Ectodermal cell (in vitro differentiated cells): ENCODE measurements around the gene ZNF688.
"Not testable (repeated sequence)": the region's sequence is repeated elsewhere in the genome, so short reads cannot be mapped to it uniquely, and the experiment has no call there.

ENCODE experiments used
- H3K27ac ChIP-seq: 2 replicates; pipeline ENCODE4 v1.7.0; 2013; ENCODE audit warnings: mild to moderate bottlenecking, low read depth, low read length; ENCODE audit not compliant: insufficient read depth, poor library complexity, severe bottlenecking
- H3K27me3 ChIP-seq: 2 replicates; pipeline ENCODE4 v1.7.0; 2013; ENCODE audit warnings: mild to moderate bottlenecking, low read length; ENCODE audit not compliant: insufficient read depth, control insufficient read depth, poor library complexity, severe bottlenecking
- H3K36me3 ChIP-seq: one replicate; pipeline ENCODE4 v1.7.0; 2013; ENCODE audit warnings: low read length; ENCODE audit not compliant: control insufficient read depth, insufficient read depth
- H3K4me1 ChIP-seq: one replicate; pipeline ENCODE4 v1.7.0; 2013; ENCODE audit warnings: low read length; ENCODE audit not compliant: control insufficient read depth, insufficient read depth
- H3K4me3 ChIP-seq: 2 replicates; pipeline ENCODE4 v1.7.0; 2013; ENCODE audit warnings: low read depth, low read length, control low read depth; ENCODE audit not compliant: insufficient read depth
- H3K9me3 ChIP-seq: 2 replicates; pipeline ENCODE4 v1.7.0; 2013; ENCODE audit warnings: mild to moderate bottlenecking, low read length, moderate library complexity; ENCODE audit not compliant: control insufficient read depth
- WGBS, 2 experiments: methylation state at CpG; one replicate each; pipeline ENCODE4 v1.1.7; 2013; ENCODE audit warnings: missing lambda C conversion rate in 2 of 2; 5-methylcytosine and 5-hydroxymethylcytosine counted together

Gene ZNF688

DNA sequence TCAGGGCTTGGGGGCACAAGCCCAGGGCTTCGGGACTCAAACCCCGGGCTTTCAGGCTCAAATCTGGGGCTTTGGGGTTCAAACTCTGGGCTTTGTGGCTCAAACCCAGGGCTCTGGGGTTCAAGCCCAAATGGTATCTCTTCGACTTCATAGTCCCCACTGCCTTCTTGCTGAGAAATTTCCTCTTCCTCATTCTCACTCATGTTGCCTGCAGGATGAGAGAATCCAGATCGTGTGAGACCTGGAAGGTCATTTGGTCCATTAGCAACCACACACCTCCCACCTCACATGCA lies 45.7 kb downstream of the ZNF688 start:
- H3K27ac ChIP-seq: no peak overlapping the region
- no peaks in the 10 kb centered on the region for H3K27me3 ChIP-seq
- WGBS, 2 experiments: 70 to 71% methylated on average over 4 of the region's 4 CpGs
- peaks cover 6% of the 10 kb centered on the region for H3K4me1 ChIP-seq
- H3K4me3 ChIP-seq: peak overlapping the region; percentile 83
- no peaks in the 10 kb centered on the region for H3K36me3 ChIP-seq
- no peaks in the 10 kb centered on the region for H3K9me3 ChIP-seq

- no peak overlapping the region for H3K27ac ChIP-seq
- 96% methylated on average over 60 of the region's 60 CpGs for WGBS, 2 experiments
- peaks cover 6% of the 10 kb centered on the region for H3K4me1 ChIP-seq
- no peak overlapping the region for H3K4me3 ChIP-seq
- H3K36me3 ChIP-seq: no peaks in the 10 kb centered on the region
- H3K27me3 ChIP-seq: no peaks in the 10 kb centered on the region
- H3K9me3 ChIP-seq: no peaks in the 10 kb centered on the region
Measured at GRCh38 chr16:30524575-30525568, 46.6 kb downstream of the ZNF688 start.

- Histone ChIP-seq H3K36me3 (no peaks in the 10 kb centered on the region), H3K27ac (no peak overlapping the region), H3K27me3 (no peaks in the 10 kb centered on the region), H3K4me1 (peaks cover 6% of the 10 kb centered on the region), H3K4me3 (no peak overlapping the region), H3K9me3 (no peaks in the 10 kb centered on the region)
- WGBS, 2 experiments: 91 to 93% methylated on average over 25 to 26 of the region's 26 CpGs
Measured at GRCh38 chr16:30523768-30524574, 47.5 kb downstream of the ZNF688 start.

DNA sequence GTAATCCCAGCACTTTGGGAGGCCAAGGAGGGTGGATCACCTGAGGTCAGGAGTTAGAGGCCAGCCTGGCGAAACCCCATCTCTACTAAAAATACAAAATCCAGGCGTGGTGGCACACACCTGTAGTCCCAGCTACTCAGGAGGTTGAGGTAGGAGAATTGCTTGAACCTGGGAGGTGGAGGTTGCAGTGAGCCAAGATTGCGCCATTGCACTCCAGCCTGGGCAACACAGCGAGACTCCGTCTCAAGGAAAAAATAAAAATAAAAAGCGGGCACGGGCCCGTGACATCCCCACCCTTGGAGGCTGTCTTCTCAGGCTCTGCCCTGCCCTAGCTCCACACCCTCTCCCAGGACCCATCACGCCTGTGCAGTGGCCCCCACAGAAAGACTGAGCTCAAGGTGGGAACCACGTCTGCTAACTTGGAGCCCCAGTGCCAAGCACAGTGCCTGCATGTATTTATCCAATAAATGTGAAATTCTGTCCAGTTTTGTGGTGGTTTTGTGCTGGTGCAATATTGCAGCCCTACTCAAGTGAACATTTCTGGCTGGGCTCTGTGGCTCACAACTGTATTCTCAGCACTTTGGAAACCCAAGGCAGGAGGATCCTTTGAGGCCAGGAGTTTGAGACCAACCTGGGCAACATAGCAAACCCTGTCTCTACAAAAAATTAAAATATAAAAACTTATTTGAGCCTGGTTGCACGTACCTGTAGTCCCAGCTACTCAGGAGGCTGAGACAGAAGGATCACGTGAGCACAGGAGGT lies 48.6 kb downstream of the ZNF688 start:
- H3K9me3 ChIP-seq, H3K4me3 ChIP-seq, H3K4me1 ChIP-seq, H3K27me3 ChIP-seq, H3K27ac ChIP-seq, H3K36me3 ChIP-seq: not testable (repeated sequence)
- 94% methylated on average over 12 of the region's 12 CpGs for WGBS, 2 experiments

- 87 to 89% methylated on average over 11 of the region's 11 CpGs for WGBS, 2 experiments
- Histone ChIP-seq H3K4me1 (no peaks in the 10 kb centered on the region), H3K4me3 (no peak overlapping the region), H3K9me3 (no peaks in the 10 kb centered on the region), H3K27me3 (no peaks in the 10 kb centered on the region), H3K27ac (no peak overlapping the region), H3K36me3 (no peaks in the 10 kb centered on the region)
Measured at GRCh38 chr16:30521873-30522641, 49.5 kb downstream of the ZNF688 start.

DNA sequence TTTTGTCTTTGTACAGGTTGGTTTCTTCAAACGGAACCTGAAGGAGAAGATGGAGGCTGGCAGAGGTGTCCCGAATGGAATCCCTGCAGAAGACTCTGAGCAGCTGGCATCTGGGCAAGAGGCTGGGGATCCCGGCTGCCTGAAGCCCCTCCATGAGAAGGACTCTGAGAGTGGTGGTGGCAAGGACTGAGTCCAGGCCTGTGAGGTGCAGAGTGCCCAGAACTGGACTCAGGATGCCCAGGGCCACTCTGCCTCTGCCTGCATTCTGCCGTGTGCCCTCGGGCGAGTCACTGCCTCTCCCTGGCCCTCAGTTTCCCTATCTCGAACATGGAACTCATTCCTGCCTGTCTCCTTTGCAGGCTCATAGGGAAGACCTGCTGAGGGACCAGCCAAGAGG lies 50.0 kb downstream of the ZNF688 start:
- WGBS, 2 experiments: 92 to 93% methylated on average over 7 of the region's 7 CpGs

More for the DNA sequence above, 50.0 kb downstream of the ZNF688 start:
- Histone ChIP-seq H3K27me3 (no peaks in the 10 kb centered on the region), H3K4me3 (no peak overlapping the region), H3K36me3 (no peaks in the 10 kb centered on the region), H3K4me1 (no peaks in the 10 kb centered on the region), H3K27ac (no peak overlapping the region), H3K9me3 (no peaks in the 10 kb centered on the region)
